HepG2 (cell line): ENCODE data around the gene PHB1. TPM values are rescaled to one million over a fixed set of nuclear protein-coding genes. Genes with fewer than 3 reads are reported as not detected.

ENCODE experiments used
- ATF1 ChIP-seq: IDR thresholded peaks from 2 replicates; pipeline ENCODE4 v1.6.1; 2016; ENCODE audit warnings: mild to moderate bottlenecking, control low read depth
- CEBPZ ChIP-seq: IDR thresholded peaks from 2 replicates; pipeline ENCODE4 v1.6.1; 2012; ENCODE audit warnings: low read length, improper control_type of control experiment
- CTCF ChIP-seq: sonication (generic); formaldehyde crosslinking; IDR thresholded peaks from 2 replicates; pipeline ENCODE4 v1.5.0; 2020; ENCODE audit warnings: mild to moderate bottlenecking, missing genetic modification reagents, moderate library complexity
- DMAP1 ChIP-seq: IDR thresholded peaks from 2 replicates; pipeline ENCODE4 v1.6.1; 2016
- KDM5A ChIP-seq: fragments of 200-600 bp; sonication (generic); IDR thresholded peaks from 2 replicates; pipeline ENCODE4 v1.7.0; 2018; ENCODE audit warnings: antibody characterized with exemption, mild to moderate bottlenecking, low read length, borderline replicate concordance
- KDM5B ChIP-seq: sonication (generic); formaldehyde crosslinking; IDR thresholded peaks from 2 replicates; pipeline ENCODE4 v1.4.0; 2020; ENCODE audit warnings: missing genetic modification reagents, mild to moderate bottlenecking, borderline replicate concordance
- MED13 ChIP-seq: sonication (generic); formaldehyde crosslinking; IDR thresholded peaks from 2 replicates; pipeline ENCODE4 v1.5.0; 2020; ENCODE audit warnings: missing genetic modification reagents
- NFE2 ChIP-seq: sonication (generic); formaldehyde crosslinking; IDR thresholded peaks from 2 replicates; pipeline ENCODE4 v1.4.0; 2020; ENCODE audit warnings: missing genetic modification reagents
- PPARG ChIP-seq: conservative IDR thresholded peaks from 2 replicates; pipeline ENCODE4 v1.6.1; 2016; ENCODE audit warnings: missing biosample characterization, missing genetic modification reagents
- REXO4 ChIP-seq: sonication (generic); formaldehyde crosslinking; IDR thresholded peaks from 2 replicates; pipeline ENCODE4 v1.8.0; 2022; ENCODE audit warnings: missing genetic modification reagents, mild to moderate bottlenecking, borderline replicate concordance
- SMYD3 ChIP-seq: sonication (generic); formaldehyde crosslinking; IDR thresholded peaks from 2 replicates; pipeline ENCODE4 v1.8.1; 2023; ENCODE audit warnings: mild to moderate bottlenecking, missing genetic modification reagents
- TOE1 ChIP-seq: sonication (generic); formaldehyde crosslinking; IDR thresholded peaks from 2 replicates; pipeline ENCODE4 v1.4.0; 2020; ENCODE audit warnings: mild to moderate bottlenecking, missing genetic modification reagents
- TOPORS ChIP-seq: sonication (generic); formaldehyde crosslinking; IDR thresholded peaks from 2 replicates; pipeline ENCODE4 v1.8.0; 2023; ENCODE audit warnings: mild to moderate bottlenecking, missing genetic modification reagents
- ZNF24 ChIP-seq: fragments of 450-650 bp; IDR thresholded peaks from 2 replicates; pipeline ENCODE4 v1.6.1; 2017; ENCODE audit warnings: antibody characterized with exemption, mild to moderate bottlenecking
- ZNF383 ChIP-seq: sonication (generic); formaldehyde crosslinking; IDR thresholded peaks from 2 replicates; pipeline ENCODE4 v1.4.0; 2020; ENCODE audit warnings: missing genetic modification reagents, mild to moderate bottlenecking, borderline replicate concordance
- ZNF670 ChIP-seq: sonication (generic); formaldehyde crosslinking; IDR thresholded peaks from 2 replicates; pipeline ENCODE4 v1.8.0; 2022; ENCODE audit warnings: mild to moderate bottlenecking, missing genetic modification reagents, borderline replicate concordance
- ZSCAN20 ChIP-seq: sonication (generic); formaldehyde crosslinking; IDR thresholded peaks from 2 replicates; pipeline ENCODE4 v1.4.0; 2020; ENCODE audit warnings: missing genetic modification reagents, mild to moderate bottlenecking, borderline replicate concordance
- polyA plus RNA-seq, 8 experiments: library from polyadenylated mRNA; depleted of rRNA in 3 of 8; stranded (reverse) in 7 of 8; unstranded in 1 of 8; fragments of >200 nt; fragmentation: Illumina TruSeq in 4 of 8; extraction: Trizol in 4 of 8; gene quantifications; 2 replicates each; pipeline versions ENCODE4 v1.2.1 to v1.2.3, GENCODE V29; 2011 to 2016; ENCODE audit warnings: low read depth in 4 of 8, missing spikeins in 1 of 8, mixed read lengths in 1 of 8; ENCODE audit not compliant: insufficient read depth in 1 of 8
- total RNA-seq, 5 experiments: library from RNA; depleted of rRNA; stranded (reverse); fragments of >200 nt; fragmentation: Illumina TruSeq; extraction: Trizol; gene quantifications; 2 replicates each; pipeline ENCODE4 v1.2.3, GENCODE V29; 2016; ENCODE audit warnings: low read depth in 1 of 5
- TF ChIP-seq, protein P1 (sequence below): sonication (generic); formaldehyde crosslinking; IDR thresholded peaks from 2 replicates; pipeline ENCODE4 v1.4.0; 2020; ENCODE audit warnings: missing genetic modification reagents

PHB1 gene
- total and polyA plus RNA-seq, 2 of the 13 experiments (the other 11 are each of a cell fraction or from before 2014, with no cell fraction given), result 515 to 688 TPM

DNA sequence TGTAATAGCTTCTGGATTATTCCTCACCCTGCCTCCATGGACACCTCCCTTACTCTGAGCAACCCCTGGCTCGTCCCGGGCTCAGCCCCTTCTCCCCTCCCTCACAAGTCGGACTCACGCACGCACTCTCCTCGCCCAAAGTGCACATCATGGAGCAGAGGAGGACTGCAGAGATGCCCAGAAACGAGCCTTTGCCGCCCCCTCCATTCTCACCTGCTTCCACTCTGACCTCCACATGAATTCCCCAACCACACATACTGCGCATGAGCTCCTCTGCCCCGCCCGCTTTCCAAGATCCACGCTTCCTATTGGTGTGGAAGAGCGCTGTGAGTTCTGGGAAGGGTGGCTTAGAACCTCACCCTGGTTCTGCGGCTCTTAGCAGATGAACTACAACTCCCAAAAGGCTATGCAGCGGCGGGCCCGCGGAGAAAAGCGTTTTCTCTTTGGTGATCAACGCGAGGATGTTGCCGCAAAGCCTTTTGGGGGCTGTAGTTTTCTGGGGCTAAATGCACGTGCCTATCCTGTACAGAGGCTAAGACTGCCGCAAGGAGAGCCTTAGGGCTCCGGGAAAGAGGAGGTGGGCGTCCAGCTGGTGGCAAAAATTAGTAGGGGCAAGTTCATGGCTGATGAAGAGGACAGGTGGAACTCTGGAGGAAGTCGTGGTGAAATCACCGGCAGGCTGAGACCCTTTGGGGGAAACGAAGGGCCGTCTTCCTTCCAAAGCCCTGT is at the start of gene PHB1 (continued):
- TF ChIP-seq KDM5B (peak; percentile 91), TOE1 (peak; percentile 58; the same call in 1 of the 2 replicates), KDM5A (peak; percentile 91), TOPORS (peak; percentile 20; the same call in 1 of the 2 replicates), MED13 (CRISPR knock-in tag) (peak; percentile 59), REXO4 (CRISPR knock-in tag) (no peak), ZNF24 (no peak), SMYD3 (no peak), CTCF (no peak), CEBPZ (no peak), ZNF670 (CRISPR knock-in tag) (no peak), ZSCAN20 (CRISPR knock-in tag) (no peak), PPARG (CRISPR knock-in tag) (peak; percentile 74; the same call in 1 of the 2 replicates), ZNF383 (0 out of 2 replicates have a peak, but pooled peaks have one; percentile 14), NFE2 (no peak), ATF1 (CRISPR knock-in tag) (peak; percentile 91), DMAP1 (CRISPR knock-in tag) (peak; percentile 90)
- TF ChIP-seq, protein P1, sequence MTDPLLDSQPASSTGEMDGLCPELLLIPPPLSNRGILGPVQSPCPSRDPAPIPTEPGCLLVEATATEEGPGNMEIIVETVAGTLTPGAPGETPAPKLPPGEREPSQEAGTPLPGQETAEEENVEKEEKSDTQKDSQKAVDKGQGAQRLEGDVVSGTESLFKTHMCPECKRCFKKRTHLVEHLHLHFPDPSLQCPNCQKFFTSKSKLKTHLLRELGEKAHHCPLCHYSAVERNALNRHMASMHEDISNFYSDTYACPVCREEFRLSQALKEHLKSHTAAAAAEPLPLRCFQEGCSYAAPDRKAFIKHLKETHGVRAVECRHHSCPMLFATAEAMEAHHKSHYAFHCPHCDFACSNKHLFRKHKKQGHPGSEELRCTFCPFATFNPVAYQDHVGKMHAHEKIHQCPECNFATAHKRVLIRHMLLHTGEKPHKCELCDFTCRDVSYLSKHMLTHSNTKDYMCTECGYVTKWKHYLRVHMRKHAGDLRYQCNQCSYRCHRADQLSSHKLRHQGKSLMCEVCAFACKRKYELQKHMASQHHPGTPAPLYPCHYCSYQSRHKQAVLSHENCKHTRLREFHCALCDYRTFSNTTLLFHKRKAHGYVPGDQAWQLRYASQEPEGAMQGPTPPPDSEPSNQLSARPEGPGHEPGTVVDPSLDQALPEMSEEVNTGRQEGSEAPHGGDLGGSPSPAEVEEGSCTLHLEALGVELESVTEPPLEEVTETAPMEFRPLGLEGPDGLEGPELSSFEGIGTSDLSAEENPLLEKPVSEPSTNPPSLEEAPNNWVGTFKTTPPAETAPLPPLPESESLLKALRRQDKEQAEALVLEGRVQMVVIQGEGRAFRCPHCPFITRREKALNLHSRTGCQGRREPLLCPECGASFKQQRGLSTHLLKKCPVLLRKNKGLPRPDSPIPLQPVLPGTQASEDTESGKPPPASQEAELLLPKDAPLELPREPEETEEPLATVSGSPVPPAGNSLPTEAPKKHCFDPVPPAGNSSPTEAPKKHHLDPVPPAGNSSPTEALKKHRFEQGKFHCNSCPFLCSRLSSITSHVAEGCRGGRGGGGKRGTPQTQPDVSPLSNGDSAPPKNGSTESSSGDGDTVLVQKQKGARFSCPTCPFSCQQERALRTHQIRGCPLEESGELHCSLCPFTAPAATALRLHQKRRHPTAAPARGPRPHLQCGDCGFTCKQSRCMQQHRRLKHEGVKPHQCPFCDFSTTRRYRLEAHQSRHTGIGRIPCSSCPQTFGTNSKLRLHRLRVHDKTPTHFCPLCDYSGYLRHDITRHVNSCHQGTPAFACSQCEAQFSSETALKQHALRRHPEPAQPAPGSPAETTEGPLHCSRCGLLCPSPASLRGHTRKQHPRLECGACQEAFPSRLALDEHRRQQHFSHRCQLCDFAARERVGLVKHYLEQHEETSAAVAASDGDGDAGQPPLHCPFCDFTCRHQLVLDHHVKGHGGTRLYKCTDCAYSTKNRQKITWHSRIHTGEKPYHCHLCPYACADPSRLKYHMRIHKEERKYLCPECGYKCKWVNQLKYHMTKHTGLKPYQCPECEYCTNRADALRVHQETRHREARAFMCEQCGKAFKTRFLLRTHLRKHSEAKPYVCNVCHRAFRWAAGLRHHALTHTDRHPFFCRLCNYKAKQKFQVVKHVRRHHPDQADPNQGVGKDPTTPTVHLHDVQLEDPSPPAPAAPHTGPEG (CRISPR knock-in tag), result peak; percentile 67; the same call in 1 of the 2 replicates
